TTC549 (cell line): ENCODE results near the gene IRF2BP2.
"Not testable (repeated sequence)": the region's sequence is repeated elsewhere in the genome, so short reads cannot be mapped to it uniquely, and the experiment has no call there.

Experiments used
- FAIRE-seq: peaks from 2 replicates; lab custom pipeline; 2012; peaks lifted over from hg19 to GRCh38; lab: Jason Lieb, UNC

The IRF2BP2 gene

GRCh38 chr1:234610061-234610665 is at the start of gene IRF2BP2:
Gene IRF2BP2, minus strand, starts transcription at chr1:234610178. Its CDS starts 684 bp downstream, at chr1:234609494.
- no peak for FAIRE-seq

DNA sequence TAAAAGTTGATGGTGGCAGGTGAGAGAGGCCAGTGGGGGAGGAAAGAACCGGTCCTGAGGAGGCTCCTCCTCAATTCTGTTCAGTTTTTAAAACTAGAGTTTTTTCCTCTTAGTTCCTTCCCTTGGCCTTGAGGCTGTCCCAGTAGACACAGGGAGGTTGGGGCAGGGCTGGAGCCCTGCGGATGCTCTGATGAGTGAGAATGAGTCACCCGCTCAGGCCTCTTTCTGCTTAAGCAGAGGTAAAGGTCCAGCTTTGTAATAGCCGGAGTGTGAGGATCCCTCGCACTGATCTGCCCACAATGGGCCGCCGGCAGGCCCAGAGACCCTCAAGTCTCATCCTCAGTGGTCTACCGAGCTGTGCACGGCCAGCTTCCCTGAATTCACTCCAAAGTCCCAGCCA is 49.6 kb upstream of the IRF2BP2 start:
- FAIRE-seq = no peak

DNA sequence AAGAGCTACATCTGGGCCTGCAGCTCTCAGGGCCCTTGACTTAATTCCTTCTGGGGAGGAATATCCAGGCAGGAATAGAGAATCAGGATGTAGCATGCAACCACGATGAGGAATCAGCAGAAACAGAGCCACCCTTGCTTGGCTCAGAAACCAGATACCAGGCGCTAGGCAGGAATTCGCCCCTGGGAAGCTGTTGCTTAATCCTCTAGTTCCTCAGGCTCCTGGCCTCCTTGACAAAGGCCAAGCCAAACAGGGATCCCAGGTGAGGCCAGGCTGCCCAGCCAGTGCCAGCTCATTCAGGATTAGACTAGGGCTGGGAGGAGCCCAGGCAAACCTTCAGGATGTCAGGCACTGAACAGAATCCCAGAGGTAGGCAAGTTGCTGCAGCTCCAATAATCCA is 48.2 kb upstream of the IRF2BP2 start:
- no peak for FAIRE-seq

DNA sequence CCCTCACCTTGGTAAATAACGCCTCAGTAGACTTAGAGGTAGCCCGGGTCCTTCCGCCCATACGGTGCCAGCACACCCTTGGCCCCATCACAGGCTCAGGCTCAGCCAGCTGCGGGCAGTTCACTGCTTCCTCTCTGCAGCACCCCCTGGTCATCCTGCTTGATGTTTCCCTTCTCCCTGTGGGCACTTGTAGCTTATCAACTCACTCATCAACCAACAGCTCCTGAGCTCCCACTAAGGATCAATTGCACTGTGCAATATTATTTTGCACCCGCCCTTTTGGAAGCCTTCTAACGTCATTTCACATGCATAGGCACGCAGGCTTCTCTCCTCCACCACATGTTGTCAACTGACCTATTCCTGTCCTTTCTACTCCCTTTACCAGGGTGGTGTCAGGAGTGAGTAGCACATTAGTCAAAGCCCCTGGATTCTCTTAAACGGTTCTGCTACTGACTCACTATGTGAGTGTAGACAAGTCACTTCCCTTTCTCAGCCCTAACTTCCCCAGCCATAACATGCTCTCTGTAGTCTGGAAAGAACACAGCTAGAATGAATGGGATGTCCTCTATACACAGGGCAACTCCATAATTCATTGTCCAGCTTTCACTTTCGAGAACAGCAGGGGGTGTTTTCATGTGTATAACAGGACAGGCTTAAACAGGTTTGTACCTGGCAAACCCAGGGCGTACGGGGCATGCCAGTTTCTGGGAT is 47.1 kb upstream of the IRF2BP2 start:
- no peak for FAIRE-seq

GRCh38 chr1:234656070-234656895 is 46.3 kb upstream of the IRF2BP2 start:
- FAIRE-seq = no peak

- FAIRE-seq = no peak
These were observed 45.5 kb upstream of the IRF2BP2 start for GRCh38 chr1:234655328-234656069.

- FAIRE-seq = no peak
These were observed 44.2 kb upstream of the IRF2BP2 start for GRCh38 chr1:234654002-234654733.

- no peak for FAIRE-seq
These were observed 39.6 kb upstream of the IRF2BP2 start for GRCh38 chr1:234649432-234650081.

- FAIRE-seq = no peak
These were observed 37.8 kb upstream of the IRF2BP2 start for GRCh38 chr1:234647758-234648157.

GRCh38 chr1:234647245-234647644 is 37.3 kb upstream of the IRF2BP2 start:
- no peak for FAIRE-seq

- no peak for FAIRE-seq
These were observed 36.0 kb upstream of the IRF2BP2 start for GRCh38 chr1:234645964-234646363.

- no peak for FAIRE-seq
These were observed 35.5 kb upstream of the IRF2BP2 start for GRCh38 chr1:234645474-234645953.

GRCh38 chr1:234644928-234645327 is 35.0 kb upstream of the IRF2BP2 start:
- FAIRE-seq = peak; percentile 56

- no peak for FAIRE-seq
These were observed 33.8 kb upstream of the IRF2BP2 start for GRCh38 chr1:234643850-234644134.

- FAIRE-seq = peak; percentile 69
These were observed 33.3 kb upstream of the IRF2BP2 start for GRCh38 chr1:234643111-234643849.

- FAIRE-seq = no peak
These were observed 32.5 kb upstream of the IRF2BP2 start for GRCh38 chr1:234642428-234642827.

GRCh38 chr1:234639961-234640360 is 30.0 kb upstream of the IRF2BP2 start:
- FAIRE-seq = no peak

- FAIRE-seq = no peak
These were observed 29.1 kb upstream of the IRF2BP2 start for GRCh38 chr1:234638832-234639799.

- not testable (repeated sequence) for FAIRE-seq
These were observed 24.9 kb upstream of the IRF2BP2 start for GRCh38 chr1:234634922-234635321.
